HEK293T (cell line): ENCODE measurements around the gene RAB40B.

Experiments used
- CTBP1 ChIP-seq: fragments of 450-650 bp; IDR thresholded peaks from 2 replicates; pipeline ENCODE4 v1.6.1; 2016; ENCODE audit warnings: borderline replicate concordance
- SUZ12 ChIP-seq: fragments of 450-650 bp; IDR thresholded peaks from 2 replicates; pipeline ENCODE4 v1.6.1; 2016; ENCODE audit warnings: mild to moderate bottlenecking

GRCh38 chr17:82745524-82745923, 47.0 kb upstream of the RAB40B start:
- no peak for TF ChIP-seq SUZ12
- TF ChIP-seq CTBP1: no peak
